ENCODE data around the gene TSC22D1. TPM values are rescaled to one million over a fixed set of nuclear protein-coding genes. Genes with fewer than 3 reads are reported as not detected.

Gene TSC22D1
- total RNA-seq, 1 experiment from 2014 or later: 72.5 TPM

DNA sequence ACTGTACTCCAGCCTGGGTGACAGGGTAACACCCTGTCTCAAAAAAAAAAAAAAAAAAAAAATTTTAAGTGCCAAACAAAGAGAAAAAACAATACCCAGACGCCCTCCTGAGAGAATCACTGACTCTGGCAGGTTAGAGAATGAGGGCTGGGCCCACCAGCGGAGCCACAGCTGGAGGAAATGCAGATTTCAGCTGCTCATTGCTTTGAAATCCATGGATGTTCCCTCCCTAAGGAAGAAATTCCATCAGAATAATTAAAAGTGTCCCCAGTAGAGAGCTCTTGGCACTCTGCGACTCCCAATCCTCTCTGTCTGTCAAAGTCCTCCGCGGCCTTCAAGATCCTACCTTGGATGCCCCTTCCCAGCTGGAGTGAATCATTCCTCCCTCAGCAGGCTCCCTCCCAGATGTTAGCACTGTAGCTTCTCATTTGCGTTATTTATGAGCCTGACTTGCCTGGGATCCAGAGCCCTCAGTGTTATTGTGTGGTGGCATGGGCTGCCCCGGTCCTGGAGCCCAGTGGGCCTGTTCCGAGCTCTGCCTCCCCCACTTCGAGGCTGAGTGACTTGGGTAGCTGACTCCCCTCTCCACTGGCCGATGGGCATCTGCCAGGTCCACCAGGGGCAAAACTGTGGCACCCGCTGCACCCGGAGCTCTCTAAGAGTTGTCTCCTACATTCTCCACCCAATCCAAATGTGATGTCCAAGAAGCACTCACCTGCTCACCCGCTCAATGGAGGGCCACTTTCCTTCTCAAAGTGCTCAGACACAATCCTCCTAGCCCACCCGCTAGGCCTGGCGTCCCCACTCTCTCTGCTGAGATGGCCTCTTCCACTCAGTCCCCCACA is 155.5 kb downstream of the TSC22D1 start:
- ChIA-PET CTCF (interaction anchor here (0.7 to 1.6 kb wide), 7 partner anchors 10 to 229 kb away, joined by 3 to 7 read pairs (median 4); no protein-coding TSS in a partner anchor), POLR2A (interaction anchor here (0.7 to 1.2 kb wide), 4 partner anchors 15 to 178 kb away, joined by 3 to 5 read pairs (median 4); no protein-coding TSS in a partner anchor)
- Mint-ChIP-seq H3K27ac (peak overlapping the region; percentile 59; the same call in 1 of the 2 replicates), H3K4me1 (peaks cover 45% of the 10 kb centered on the region), H3K36me3 (no peaks in the 10 kb centered on the region), H3K9me3 (no peaks in the 10 kb centered on the region), H3K27me3 (ENCODE audit: low read depth) (peaks cover 14% of the 10 kb centered on the region), H3K4me3 (no peak overlapping the region)
- peak; percentile 25 for ATAC-seq
- DNase-seq (ENCODE audit: low spot score): no peak
- TF ChIP-seq GRHL2 (CRISPR knock-in tag; IDR thresholded peaks at IDR 0.05; ENCODE audit: insufficient replicate concordance, severe bottlenecking): no peak
- peak; percentile 60 for TF ChIP-seq ZNF423 (CRISPR knock-in tag; IDR thresholded peaks at IDR 0.05)

DNA sequence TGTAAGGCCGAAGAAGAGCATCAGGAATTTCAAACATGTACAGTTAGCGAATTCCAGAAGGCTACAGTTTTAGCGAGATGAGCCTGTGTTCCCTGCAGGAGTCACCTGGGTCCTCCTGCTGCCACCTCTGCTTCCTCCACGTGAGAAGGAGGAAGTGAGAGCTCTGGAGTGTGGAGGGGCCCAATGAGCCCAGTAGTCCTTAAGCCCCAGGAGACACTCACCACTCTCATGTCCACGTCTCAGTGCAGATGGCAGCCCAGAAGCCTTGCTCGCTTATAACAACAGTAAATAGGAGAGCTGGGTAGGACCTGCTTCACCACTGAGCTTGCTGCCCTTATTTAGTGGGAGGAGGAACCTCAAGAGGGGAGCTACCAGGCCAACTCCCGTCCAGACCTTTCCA is 158.3 kb downstream of the TSC22D1 start:
- H3K27ac Mint-ChIP-seq: no peak overlapping the region
- H3K36me3 Mint-ChIP-seq: peaks cover 4% of the 10 kb centered on the region
- peaks cover 3% of the 10 kb centered on the region for H3K9me3 Mint-ChIP-seq
- peaks cover 21% of the 10 kb centered on the region for H3K27me3 Mint-ChIP-seq (ENCODE audit: low read depth)
- POLR2A ChIA-PET: interaction anchor here (0.7 to 1.3 kb wide), 2 partner anchors 17 to 19 kb away, joined by 3 to 9 read pairs; no protein-coding TSS in a partner anchor
- H3K4me1 Mint-ChIP-seq: peaks cover 56% of the 10 kb centered on the region
- ATAC-seq: no peak
- no peak for DNase-seq (ENCODE audit: low spot score)
- TF ChIP-seq RELA (CRISPR knock-in tag; IDR thresholded peaks at IDR 0.05; ENCODE audit: borderline replicate concordance) (no peak), ZNF121 (CRISPR knock-in tag; IDR thresholded peaks at IDR 0.05) (no peak), TP53 (CRISPR knock-in tag; IDR thresholded peaks at IDR 0.05) (no peak), IRF2 (CRISPR knock-in tag; IDR thresholded peaks at IDR 0.05; ENCODE audit: borderline replicate concordance, low read depth) (no peak), JAZF1 (CRISPR knock-in tag; IDR thresholded peaks at IDR 0.05) (no peak), GRHL2 (CRISPR knock-in tag; IDR thresholded peaks at IDR 0.05; ENCODE audit: insufficient replicate concordance, severe bottlenecking) (no peak), NR3C1 (CRISPR knock-in tag; conservative IDR thresholded peaks at IDR 0.05; ENCODE audit: low read depth) (no peak)
- TF ChIP-seq, protein P1, sequence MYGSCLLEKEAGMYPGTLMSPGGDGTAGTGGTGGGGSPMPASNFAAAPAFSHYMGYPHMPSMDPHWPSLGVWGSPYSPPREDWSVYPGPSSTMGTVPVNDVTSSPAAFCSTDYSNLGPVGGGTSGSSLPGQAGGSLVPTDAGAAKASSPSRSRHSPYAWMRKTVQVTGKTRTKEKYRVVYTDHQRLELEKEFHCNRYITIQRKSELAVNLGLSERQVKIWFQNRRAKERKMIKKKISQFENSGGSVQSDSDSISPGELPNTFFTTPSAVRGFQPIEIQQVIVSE (CRISPR knock-in tag; IDR thresholded peaks at IDR 0.05; ENCODE audit: borderline replicate concordance): no peak
- TF ChIP-seq, protein P2, sequence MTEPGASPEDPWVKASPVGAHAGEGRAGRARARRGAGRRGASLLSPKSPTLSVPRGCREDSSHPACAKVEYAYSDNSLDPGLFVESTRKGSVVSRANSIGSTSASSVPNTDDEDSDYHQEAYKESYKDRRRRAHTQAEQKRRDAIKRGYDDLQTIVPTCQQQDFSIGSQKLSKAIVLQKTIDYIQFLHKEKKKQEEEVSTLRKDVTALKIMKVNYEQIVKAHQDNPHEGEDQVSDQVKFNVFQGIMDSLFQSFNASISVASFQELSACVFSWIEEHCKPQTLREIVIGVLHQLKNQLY (CRISPR knock-in tag; IDR thresholded peaks at IDR 0.05): no peak
- TF ChIP-seq, protein P3, sequence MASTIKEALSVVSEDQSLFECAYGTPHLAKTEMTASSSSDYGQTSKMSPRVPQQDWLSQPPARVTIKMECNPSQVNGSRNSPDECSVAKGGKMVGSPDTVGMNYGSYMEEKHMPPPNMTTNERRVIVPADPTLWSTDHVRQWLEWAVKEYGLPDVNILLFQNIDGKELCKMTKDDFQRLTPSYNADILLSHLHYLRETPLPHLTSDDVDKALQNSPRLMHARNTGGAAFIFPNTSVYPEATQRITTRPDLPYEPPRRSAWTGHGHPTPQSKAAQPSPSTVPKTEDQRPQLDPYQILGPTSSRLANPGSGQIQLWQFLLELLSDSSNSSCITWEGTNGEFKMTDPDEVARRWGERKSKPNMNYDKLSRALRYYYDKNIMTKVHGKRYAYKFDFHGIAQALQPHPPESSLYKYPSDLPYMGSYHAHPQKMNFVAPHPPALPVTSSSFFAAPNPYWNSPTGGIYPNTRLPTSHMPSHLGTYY (CRISPR knock-in tag; IDR thresholded peaks at IDR 0.05): no peak
- TF ChIP-seq, protein P4, sequence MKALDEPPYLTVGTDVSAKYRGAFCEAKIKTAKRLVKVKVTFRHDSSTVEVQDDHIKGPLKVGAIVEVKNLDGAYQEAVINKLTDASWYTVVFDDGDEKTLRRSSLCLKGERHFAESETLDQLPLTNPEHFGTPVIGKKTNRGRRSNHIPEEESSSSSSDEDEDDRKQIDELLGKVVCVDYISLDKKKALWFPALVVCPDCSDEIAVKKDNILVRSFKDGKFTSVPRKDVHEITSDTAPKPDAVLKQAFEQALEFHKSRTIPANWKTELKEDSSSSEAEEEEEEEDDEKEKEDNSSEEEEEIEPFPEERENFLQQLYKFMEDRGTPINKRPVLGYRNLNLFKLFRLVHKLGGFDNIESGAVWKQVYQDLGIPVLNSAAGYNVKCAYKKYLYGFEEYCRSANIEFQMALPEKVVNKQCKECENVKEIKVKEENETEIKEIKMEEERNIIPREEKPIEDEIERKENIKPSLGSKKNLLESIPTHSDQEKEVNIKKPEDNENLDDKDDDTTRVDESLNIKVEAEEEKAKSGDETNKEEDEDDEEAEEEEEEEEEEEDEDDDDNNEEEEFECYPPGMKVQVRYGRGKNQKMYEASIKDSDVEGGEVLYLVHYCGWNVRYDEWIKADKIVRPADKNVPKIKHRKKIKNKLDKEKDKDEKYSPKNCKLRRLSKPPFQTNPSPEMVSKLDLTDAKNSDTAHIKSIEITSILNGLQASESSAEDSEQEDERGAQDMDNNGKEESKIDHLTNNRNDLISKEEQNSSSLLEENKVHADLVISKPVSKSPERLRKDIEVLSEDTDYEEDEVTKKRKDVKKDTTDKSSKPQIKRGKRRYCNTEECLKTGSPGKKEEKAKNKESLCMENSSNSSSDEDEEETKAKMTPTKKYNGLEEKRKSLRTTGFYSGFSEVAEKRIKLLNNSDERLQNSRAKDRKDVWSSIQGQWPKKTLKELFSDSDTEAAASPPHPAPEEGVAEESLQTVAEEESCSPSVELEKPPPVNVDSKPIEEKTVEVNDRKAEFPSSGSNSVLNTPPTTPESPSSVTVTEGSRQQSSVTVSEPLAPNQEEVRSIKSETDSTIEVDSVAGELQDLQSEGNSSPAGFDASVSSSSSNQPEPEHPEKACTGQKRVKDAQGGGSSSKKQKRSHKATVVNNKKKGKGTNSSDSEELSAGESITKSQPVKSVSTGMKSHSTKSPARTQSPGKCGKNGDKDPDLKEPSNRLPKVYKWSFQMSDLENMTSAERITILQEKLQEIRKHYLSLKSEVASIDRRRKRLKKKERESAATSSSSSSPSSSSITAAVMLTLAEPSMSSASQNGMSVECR (CRISPR knock-in tag; IDR thresholded peaks at IDR 0.05; ENCODE audit: borderline replicate concordance): no peak
- TF ChIP-seq, protein P5, sequence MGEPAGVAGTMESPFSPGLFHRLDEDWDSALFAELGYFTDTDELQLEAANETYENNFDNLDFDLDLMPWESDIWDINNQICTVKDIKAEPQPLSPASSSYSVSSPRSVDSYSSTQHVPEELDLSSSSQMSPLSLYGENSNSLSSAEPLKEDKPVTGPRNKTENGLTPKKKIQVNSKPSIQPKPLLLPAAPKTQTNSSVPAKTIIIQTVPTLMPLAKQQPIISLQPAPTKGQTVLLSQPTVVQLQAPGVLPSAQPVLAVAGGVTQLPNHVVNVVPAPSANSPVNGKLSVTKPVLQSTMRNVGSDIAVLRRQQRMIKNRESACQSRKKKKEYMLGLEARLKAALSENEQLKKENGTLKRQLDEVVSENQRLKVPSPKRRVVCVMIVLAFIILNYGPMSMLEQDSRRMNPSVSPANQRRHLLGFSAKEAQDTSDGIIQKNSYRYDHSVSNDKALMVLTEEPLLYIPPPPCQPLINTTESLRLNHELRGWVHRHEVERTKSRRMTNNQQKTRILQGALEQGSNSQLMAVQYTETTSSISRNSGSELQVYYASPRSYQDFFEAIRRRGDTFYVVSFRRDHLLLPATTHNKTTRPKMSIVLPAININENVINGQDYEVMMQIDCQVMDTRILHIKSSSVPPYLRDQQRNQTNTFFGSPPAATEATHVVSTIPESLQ (CRISPR knock-in tag; IDR thresholded peaks at IDR 0.05): no peak
- TF ChIP-seq, protein P6, sequence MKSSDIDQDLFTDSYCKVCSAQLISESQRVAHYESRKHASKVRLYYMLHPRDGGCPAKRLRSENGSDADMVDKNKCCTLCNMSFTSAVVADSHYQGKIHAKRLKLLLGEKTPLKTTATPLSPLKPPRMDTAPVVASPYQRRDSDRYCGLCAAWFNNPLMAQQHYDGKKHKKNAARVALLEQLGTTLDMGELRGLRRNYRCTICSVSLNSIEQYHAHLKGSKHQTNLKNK (CRISPR knock-in tag; IDR thresholded peaks at IDR 0.05): no peak
- TF ChIP-seq, protein P7, sequence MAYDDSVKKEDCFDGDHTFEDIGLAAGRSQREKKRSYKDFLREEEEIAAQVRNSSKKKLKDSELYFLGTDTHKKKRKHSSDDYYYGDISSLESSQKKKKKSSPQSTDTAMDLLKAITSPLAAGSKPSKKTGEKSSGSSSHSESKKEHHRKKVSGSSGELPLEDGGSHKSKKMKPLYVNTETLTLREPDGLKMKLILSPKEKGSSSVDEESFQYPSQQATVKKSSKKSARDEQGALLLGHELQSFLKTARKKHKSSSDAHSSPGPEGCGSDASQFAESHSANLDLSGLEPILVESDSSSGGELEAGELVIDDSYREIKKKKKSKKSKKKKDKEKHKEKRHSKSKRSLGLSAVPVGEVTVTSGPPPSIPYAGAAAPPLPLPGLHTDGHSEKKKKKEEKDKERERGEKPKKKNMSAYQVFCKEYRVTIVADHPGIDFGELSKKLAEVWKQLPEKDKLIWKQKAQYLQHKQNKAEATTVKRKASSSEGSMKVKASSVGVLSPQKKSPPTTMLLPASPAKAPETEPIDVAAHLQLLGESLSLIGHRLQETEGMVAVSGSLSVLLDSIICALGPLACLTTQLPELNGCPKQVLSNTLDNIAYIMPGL (CRISPR knock-in tag; IDR thresholded peaks at IDR 0.05): no peak
- CTCF ChIA-PET: interaction anchor here (0.6 to 1.4 kb wide), 5 partner anchors 10 to 175 kb away, joined by 3 read pairs; no protein-coding TSS in a partner anchor
- H3K4me3 Mint-ChIP-seq: no peak overlapping the region

All from WTC11 (cell line).